Inflammatory macrophage treated with lipopolysaccharide for 4 hours (primary cell): Measurements from ENCODE around the gene FAM25A.

Experiments
- DNase-seq: peaks from one replicate; pipeline ENCODE4 v3.0.0-alpha.2; 2020

Gene FAM25A

GRCh38 chr10:87066865-87067264, 46.8 kb downstream of the FAM25A start:
- no peak for DNase-seq

- no peak for DNase-seq
These were observed 48.2 kb downstream of the FAM25A start for GRCh38 chr10:87068281-87068680.

GRCh38 chr10:87072449-87072848, 52.4 kb downstream of the FAM25A start:
- no peak for DNase-seq
